ENCODE results near the gene HEBP2. TPM values are rescaled to one million over a fixed set of nuclear protein-coding genes. Genes with fewer than 3 reads are reported as not detected.

The HEBP2 gene
- total and polyA plus RNA-seq, 2 of the 13 experiments (the other 11 are each of a cell fraction or from before 2014, with no cell fraction given): 16.0 to 72.8 TPM

- TF ChIP-seq ZNF121 (CRISPR knock-in tag; IDR thresholded peaks at IDR 0.05) (peak; percentile 76), ZNF256 (CRISPR knock-in tag; conservative IDR thresholded peaks at IDR 0.05) (peak; percentile 86; the same call in 1 of the 2 replicates), NBN (conservative IDR thresholded peaks at IDR 0.05) (no peak), TAF15 (IDR thresholded peaks at IDR 0.05; ENCODE audit: low read depth, low read length, poor library complexity, severe bottlenecking) (peak; percentile 62), ZNF280B (CRISPR knock-in tag; IDR thresholded peaks at IDR 0.05; ENCODE audit: borderline replicate concordance) (peak; percentile 48; the same call in 1 of the 2 replicates), ZNF567 (CRISPR knock-in tag; IDR thresholded peaks at IDR 0.05; ENCODE audit: borderline replicate concordance) (no peak), ZNF317 (CRISPR knock-in tag; IDR thresholded peaks at IDR 0.05) (no peak), HIVEP1 (CRISPR knock-in tag; IDR thresholded peaks at IDR 0.05) (peak; percentile 17; the same call in 1 of the 2 replicates), BRCA1 (CRISPR knock-in tag; IDR thresholded peaks at IDR 0.05) (0 out of 2 replicates have a peak, but pooled peaks have one; percentile 77), ZNF431 (CRISPR knock-in tag; IDR thresholded peaks at IDR 0.05; ENCODE audit: borderline replicate concordance, low read depth) (peak; percentile 80; the same call in 1 of the 2 replicates), ZNF761 (CRISPR knock-in tag; conservative IDR thresholded peaks at IDR 0.05) (peak; percentile 83; the same call in 1 of the 2 replicates), SATB2 (CRISPR knock-in tag; IDR thresholded peaks at IDR 0.05) (0 out of 2 replicates have a peak, but pooled peaks have one; percentile 36), ZFAT (CRISPR knock-in tag; conservative IDR thresholded peaks at IDR 0.05) (peak; percentile 78; the same call in 1 of the 2 replicates), ARHGAP35 (CRISPR knock-in tag; IDR thresholded peaks at IDR 0.05; ENCODE audit: borderline replicate concordance) (no peak), ZNF660 (CRISPR knock-in tag; IDR thresholded peaks at IDR 0.05; ENCODE audit: borderline replicate concordance, low read depth) (no peak), REL (CRISPR knock-in tag; conservative IDR thresholded peaks at IDR 0.05) (no peak; the same call in 1 of the 2 replicates), SRSF1 (optimal IDR thresholded peaks at IDR 0.05; ENCODE audit: low read depth, low read length) (peak; percentile 87), RELA (CRISPR knock-in tag; IDR thresholded peaks at IDR 0.05) (peak; percentile 74; the same call in 1 of the 2 replicates), TOE1 (CRISPR knock-in tag; IDR thresholded peaks at IDR 0.05) (no peak), THAP11 (CRISPR knock-in tag; IDR thresholded peaks at IDR 0.05) (peak; percentile 75), KDM4B (CRISPR knock-in tag; IDR thresholded peaks at IDR 0.05) (no peak; the same call in 1 of the 2 replicates), NFKBIZ (CRISPR knock-in tag; IDR thresholded peaks at IDR 0.05) (no peak), ZNF570 (CRISPR knock-in tag; IDR thresholded peaks at IDR 0.05; ENCODE audit: borderline replicate concordance) (0 out of 2 replicates have a peak, but pooled peaks have one; percentile 81), GFI1 (CRISPR knock-in tag; IDR thresholded peaks at IDR 0.05; ENCODE audit: borderline replicate concordance) (peak; percentile 72; the same call in 1 of the 2 replicates), RFXANK (CRISPR knock-in tag; IDR thresholded peaks at IDR 0.05) (no peak), MEIS2 (CRISPR knock-in tag; IDR thresholded peaks at IDR 0.05) (peak; percentile 84), ZNF850 (CRISPR knock-in tag; conservative IDR thresholded peaks at IDR 0.05) (peak; percentile 95; the same call in 1 of the 2 replicates), NR1H2 (CRISPR knock-in tag; IDR thresholded peaks at IDR 0.05; ENCODE audit: borderline replicate concordance, low read depth) (no peak), KLF9 (CRISPR knock-in tag; IDR thresholded peaks at IDR 0.05; ENCODE audit: low read depth) (no peak; the same call in 1 of the 2 replicates), ZNF501 (CRISPR knock-in tag; IDR thresholded peaks at IDR 0.05) (no peak; the same call in 1 of the 2 replicates)
Observed at GRCh38 chr6:138403801-138404665, at the start of gene HEBP2 (continued).
